K562 (cell line): ENCODE results near the gene PDRG1. TPM values are rescaled to one million over a fixed set of nuclear protein-coding genes. Genes with fewer than 3 reads are reported as not detected.
A peak's percentile ranks its signal among the peaks of the same experiment; 100 is the strongest.

ENCODE experiments used
- ARID2 ChIP-seq: fragments of 450-650 bp; IDR thresholded peaks from 2 replicates; pipeline ENCODE4 v1.6.1; 2017; ENCODE audit warnings: antibody characterized with exemption, mild to moderate bottlenecking
- ETV1 ChIP-seq: fragments of 450-650 bp; conservative IDR thresholded peaks from 2 replicates; pipeline ENCODE4 v1.6.1; 2016; ENCODE audit warnings: missing genetic modification characterization, control low read depth, low read depth, missing compliant biosample characterization
- IRF1 ChIP-seq: sonication (generic); formaldehyde crosslinking; IDR thresholded peaks from 2 replicates; pipeline ENCODE4 v1.8.0; 2022; ENCODE audit warnings: missing genetic modification reagents, mild to moderate bottlenecking, borderline replicate concordance
- NELFE ChIP-seq: IDR thresholded peaks from 2 replicates; pipeline ENCODE4 v1.6.1; 2011; ENCODE audit warnings: mild to moderate bottlenecking; ENCODE audit not compliant: insufficient read depth, insufficient read length
- NFIC ChIP-seq: fragments of 450-650 bp; IDR thresholded peaks from 2 replicates; pipeline ENCODE4 v1.6.1; 2017; ENCODE audit warnings: mild to moderate bottlenecking, inconsistent platforms
- RREB1 ChIP-seq: fragments of 250-450 bp; sonication (Bioruptor Pico); IDR thresholded peaks from 2 replicates; pipeline ENCODE4 v1.4.0; 2020
- ZNF184 ChIP-seq: sonication (generic); formaldehyde crosslinking; IDR thresholded peaks from 2 replicates; pipeline ENCODE4 v1.5.0; 2020; ENCODE audit warnings: missing genetic modification reagents
- ZNF76 ChIP-seq: fragments of 250-450 bp; sonication (Bioruptor Pico); IDR thresholded peaks from 2 replicates; pipeline ENCODE4 v1.4.0; 2020; ENCODE audit warnings: mild to moderate bottlenecking, moderate library complexity, borderline replicate concordance
- polyA plus RNA-seq, 8 experiments: library from polyadenylated mRNA; depleted of rRNA in 4 of 8; stranded (reverse) in 5 of 8; unstranded in 3 of 8; fragments of >200 nt; fragmentation: Nextera tagmentation in 2 of 8; fragmentation: Illumina TruSeq in 1 of 8; extraction: Ambion mirVana in 2 of 8; extraction: Trizol in 1 of 8; gene quantifications; 2 replicates each; pipeline versions ENCODE4 v1.2.1 to v1.2.3, GENCODE V29; 2011 to 2014; ENCODE audit warnings: inconsistent platforms in 1 of 8, missing spikeins in 1 of 8
- total RNA-seq, 7 experiments: library from RNA; depleted of rRNA in 6 of 7; stranded (reverse); fragments of >200 nt in 6 of 7; fragmentation: Illumina TruSeq in 2 of 7; extraction: Trizol in 2 of 7; gene quantifications; 2 replicates each; pipeline versions ENCODE4 v1.2.1 to v1.2.3, GENCODE V29; 2011 to 2021; ENCODE audit warnings: low replicate concordance in 1 of 7
- TF ChIP-seq, protein P1 (sequence below): fragments of 450-650 bp; conservative IDR thresholded peaks from 2 replicates; pipeline ENCODE4 v1.6.1; 2016; ENCODE audit warnings: missing genetic modification characterization, low read depth, mild to moderate bottlenecking, missing compliant biosample characterization, moderate library complexity
- TF ChIP-seq, protein P2 (sequence below): fragments of 450-650 bp; formaldehyde crosslinking; IDR thresholded peaks from 2 replicates; pipeline ENCODE4 v1.4.0; 2022; ENCODE audit warnings: missing genetic modification characterization
- TF ChIP-seq, protein P3 (sequence below): fragments of 250-450 bp; sonication (Bioruptor Pico); IDR thresholded peaks from 2 replicates; pipeline ENCODE4 v1.4.0; 2020; ENCODE audit warnings: mild to moderate bottlenecking

The PDRG1 gene
- total and polyA plus RNA-seq, 9 of the 15 experiments (the other 6 are each of a cell fraction or from before 2014, with no cell fraction given), result 12.6 to 58.6 (median 26.1) TPM

DNA sequence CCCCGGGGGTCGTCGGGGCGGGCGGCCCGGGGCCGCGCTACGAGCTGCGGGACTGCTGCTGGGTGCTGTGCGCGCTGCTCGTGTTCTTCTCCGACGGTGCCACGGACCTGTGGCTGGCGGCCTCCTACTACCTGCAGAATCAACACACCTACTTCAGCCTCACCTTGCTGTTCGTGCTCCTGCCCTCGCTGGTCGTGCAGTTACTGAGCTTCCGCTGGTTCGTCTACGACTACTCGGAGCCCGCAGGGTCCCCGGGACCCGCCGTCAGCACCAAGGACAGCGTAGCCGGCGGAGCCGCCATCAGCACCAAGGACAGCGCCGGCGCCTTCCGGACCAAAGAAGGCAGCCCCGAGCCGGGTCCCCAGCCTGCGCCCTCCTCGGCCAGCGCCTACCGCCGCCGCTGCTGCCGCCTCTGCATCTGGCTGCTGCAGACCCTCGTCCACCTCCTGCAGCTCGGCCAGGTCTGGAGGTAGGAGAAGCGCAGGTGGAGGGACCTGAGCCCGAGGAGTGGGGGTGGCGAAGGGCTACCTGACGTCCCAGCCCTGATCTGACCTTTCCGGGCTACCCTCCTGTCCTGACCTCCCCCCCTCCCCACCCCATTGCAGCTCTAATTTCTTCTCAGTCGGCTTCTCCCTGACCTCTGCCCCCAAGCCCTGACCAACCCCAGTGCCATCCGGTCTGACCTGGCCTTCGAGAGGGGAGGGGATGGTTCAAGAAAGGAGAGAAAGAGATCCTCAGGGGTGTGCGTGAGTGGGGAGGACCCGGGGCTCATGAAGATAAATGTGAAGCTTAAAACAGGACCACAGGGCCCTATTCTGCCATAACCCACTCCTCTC lies 16.7 kb upstream of the PDRG1 start (continued):
- TF ChIP-seq, protein P1, sequence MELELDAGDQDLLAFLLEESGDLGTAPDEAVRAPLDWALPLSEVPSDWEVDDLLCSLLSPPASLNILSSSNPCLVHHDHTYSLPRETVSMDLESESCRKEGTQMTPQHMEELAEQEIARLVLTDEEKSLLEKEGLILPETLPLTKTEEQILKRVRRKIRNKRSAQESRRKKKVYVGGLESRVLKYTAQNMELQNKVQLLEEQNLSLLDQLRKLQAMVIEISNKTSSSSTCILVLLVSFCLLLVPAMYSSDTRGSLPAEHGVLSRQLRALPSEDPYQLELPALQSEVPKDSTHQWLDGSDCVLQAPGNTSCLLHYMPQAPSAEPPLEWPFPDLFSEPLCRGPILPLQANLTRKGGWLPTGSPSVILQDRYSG, result peak; percentile 75; the same call in 1 of the 2 replicates
- TF ChIP-seq, protein P2, sequence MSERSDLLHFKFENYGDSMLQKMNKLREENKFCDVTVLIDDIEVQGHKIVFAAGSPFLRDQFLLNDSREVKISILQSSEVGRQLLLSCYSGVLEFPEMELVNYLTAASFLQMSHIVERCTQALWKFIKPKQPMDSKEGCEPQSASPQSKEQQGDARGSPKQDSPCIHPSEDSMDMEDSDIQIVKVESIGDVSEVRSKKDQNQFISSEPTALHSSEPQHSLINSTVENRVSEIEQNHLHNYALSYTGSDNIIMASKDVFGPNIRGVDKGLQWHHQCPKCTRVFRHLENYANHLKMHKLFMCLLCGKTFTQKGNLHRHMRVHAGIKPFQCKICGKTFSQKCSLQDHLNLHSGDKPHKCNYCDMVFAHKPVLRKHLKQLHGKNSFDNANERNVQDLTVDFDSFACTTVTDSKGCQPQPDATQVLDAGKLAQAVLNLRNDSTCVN (CRISPR knock-in tag), result no peak
- TF ChIP-seq NFIC (no peak), ZNF76 (CRISPR knock-in tag) (no peak), IRF1 (CRISPR knock-in tag) (peak; percentile 100), RREB1 (CRISPR knock-in tag) (no peak), ZNF184 (CRISPR knock-in tag) (peak; percentile 96), ARID2 (no peak), NELFE (no peak), ETV1 (tag) (peak; percentile 98)
- TF ChIP-seq, protein P3, sequence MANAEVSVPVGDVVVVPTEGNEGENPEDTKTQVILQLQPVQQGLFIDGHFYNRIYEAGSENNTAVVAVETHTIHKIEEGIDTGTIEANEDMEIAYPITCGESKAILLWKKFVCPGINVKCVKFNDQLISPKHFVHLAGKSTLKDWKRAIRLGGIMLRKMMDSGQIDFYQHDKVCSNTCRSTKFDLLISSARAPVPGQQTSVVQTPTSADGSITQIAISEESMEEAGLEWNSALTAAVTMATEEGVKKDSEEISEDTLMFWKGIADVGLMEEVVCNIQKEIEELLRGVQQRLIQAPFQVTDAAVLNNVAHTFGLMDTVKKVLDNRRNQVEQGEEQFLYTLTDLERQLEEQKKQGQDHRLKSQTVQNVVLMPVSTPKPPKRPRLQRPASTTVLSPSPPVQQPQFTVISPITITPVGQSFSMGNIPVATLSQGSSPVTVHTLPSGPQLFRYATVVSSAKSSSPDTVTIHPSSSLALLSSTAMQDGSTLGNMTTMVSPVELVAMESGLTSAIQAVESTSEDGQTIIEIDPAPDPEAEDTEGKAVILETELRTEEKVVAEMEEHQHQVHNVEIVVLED (CRISPR knock-in tag), result peak; percentile 59; the same call in 1 of the 2 replicates
